H7 (cell line): ENCODE measurements around the gene NCK1. TPM values are rescaled to one million over a fixed set of nuclear protein-coding genes. Genes with fewer than 3 reads are reported as not detected.
A peak's percentile ranks its signal among the peaks of the same experiment; 100 is the strongest.
"Not testable (repeated sequence)": the region's sequence is repeated elsewhere in the genome, so short reads cannot be mapped to it uniquely, and the experiment has no call there.

Experiments used
- DNase-seq: peaks from one replicate; pipeline ENCODE4 v3.0.0; 2012
- H3K27me3 ChIP-seq: 2 replicates; pipeline ENCODE4 v1.6.0; 2011; ENCODE audit warnings: mild to moderate bottlenecking, low read length; ENCODE audit not compliant: control insufficient read depth, insufficient read depth
- H3K36me3 ChIP-seq: replicated peaks from 2 replicates; pipeline ENCODE4 v1.5.1; 2011; ENCODE audit warnings: low read length; ENCODE audit not compliant: control insufficient read depth, insufficient read depth
- H3K4me3 ChIP-seq: 2 replicates; pipeline ENCODE4 v1.5.1; 2011; ENCODE audit warnings: low read depth, mild to moderate bottlenecking, control low read depth, low read length, moderate library complexity; ENCODE audit not compliant: insufficient read depth
- total RNA-seq: library from RNA; depleted of rRNA; stranded (reverse); fragments of >200 nt; shearing (Covaris generic); gene quantifications from 2 replicates; pipeline ENCODE4 v1.2.3, GENCODE V29; 2014

NCK1 gene
- total RNA-seq, 1 experiment from 2014 or later = 19.4 TPM

- Histone ChIP-seq H3K36me3 (no peaks in the 10 kb centered on the region), H3K27me3 (no peaks in the 10 kb centered on the region), H3K4me3 (no peak within 1 kb of the TSS)
- no peak for DNase-seq
These were observed 95.8 kb downstream of the NCK1 start, which contains the start of gene IL20RB for GRCh38 chr3:136957751-136958288. IL20RB (plus strand) TSS chr3:136957983; CDS start chr3:136958114, 131 bp downstream.

- no peak overlapping the region for H3K4me3 ChIP-seq
- no peaks in the 10 kb centered on the region for H3K36me3 ChIP-seq
- no peaks in the 10 kb centered on the region for H3K27me3 ChIP-seq
- DNase-seq = no peak
These were observed 96.9 kb downstream of the NCK1 start for GRCh38 chr3:136958939-136959338.

DNA sequence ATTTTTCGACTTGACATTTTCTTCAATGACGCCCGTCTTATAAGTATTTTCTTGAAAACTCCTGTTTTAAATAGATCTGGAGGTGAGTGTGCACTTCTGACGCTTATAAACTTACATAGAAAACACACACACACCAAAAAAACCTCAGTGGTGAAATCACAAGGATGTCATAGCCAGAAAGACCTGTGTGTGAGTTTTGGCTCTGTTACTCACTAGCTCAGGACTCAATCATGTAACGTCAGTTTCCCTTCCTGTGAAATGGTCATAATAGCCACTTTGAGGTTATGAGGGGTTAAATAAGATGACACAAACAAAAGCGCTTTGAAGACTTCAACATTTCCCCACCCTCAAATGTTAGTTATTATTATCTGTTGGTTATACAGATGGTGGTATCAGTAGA lies 97.6 kb downstream of the NCK1 start:
- DNase-seq = no peak
- Histone ChIP-seq H3K27me3 (no peaks in the 10 kb centered on the region), H3K36me3 (no peaks in the 10 kb centered on the region), H3K4me3 (no peak overlapping the region)

DNA sequence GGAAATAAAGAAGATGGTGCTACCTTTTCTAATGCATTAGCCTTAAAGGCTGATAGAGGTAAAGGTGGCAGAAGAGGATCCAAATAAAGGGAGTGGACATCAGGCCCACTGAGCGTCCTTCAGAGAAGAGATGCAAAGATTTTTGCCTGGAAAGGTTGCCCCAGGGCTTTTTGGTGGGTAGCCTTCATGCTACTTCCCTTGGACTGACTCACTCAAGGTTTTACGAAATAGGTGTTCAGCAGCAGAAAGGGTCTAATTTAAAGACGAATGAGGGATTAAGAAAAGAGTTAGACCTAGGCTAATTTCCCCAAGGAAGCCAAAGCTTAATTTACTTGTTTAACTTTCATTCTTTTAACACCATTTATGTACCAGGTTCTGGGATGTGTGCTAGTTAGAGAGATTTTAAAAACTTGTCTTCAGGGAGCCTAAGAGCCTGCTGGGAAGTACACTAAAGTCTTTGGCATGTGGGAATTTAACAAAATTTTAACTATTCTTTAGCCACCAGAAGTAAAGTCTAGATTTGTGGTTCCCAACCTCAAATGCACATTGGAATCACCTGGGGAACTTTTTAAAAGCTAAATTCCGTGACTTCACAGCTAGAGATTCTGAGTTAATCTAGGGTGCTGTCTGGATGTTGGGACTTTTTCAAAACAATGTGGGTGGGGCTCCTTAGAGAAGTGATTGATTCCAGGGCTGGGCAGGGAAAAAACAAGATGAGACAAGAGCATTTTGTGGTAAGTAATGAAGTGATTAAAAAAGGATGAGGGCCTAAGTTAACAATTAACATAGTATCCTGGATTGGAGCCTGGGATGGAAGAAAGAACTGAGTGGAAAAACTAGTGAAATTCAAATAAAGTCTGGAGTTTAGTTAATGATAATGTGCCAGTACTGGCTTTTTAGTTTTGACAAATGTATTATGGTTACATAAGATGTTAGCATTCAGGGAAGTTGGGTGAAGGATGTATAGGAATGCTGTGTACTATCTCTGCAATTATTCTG lies 99.1 kb downstream of the NCK1 start:
- H3K4me3 ChIP-seq = no peak overlapping the region
- no peak for DNase-seq
- no peaks in the 10 kb centered on the region for H3K36me3 ChIP-seq
- H3K27me3 ChIP-seq = no peaks in the 10 kb centered on the region

GRCh38 chr3:136962927-136963326 lies 100.9 kb downstream of the NCK1 start:
- no peak overlapping the region for H3K4me3 ChIP-seq
- no peaks in the 10 kb centered on the region for H3K36me3 ChIP-seq
- no peaks in the 10 kb centered on the region for H3K27me3 ChIP-seq
- DNase-seq = no peak

- DNase-seq, H3K27me3 ChIP-seq, H3K36me3 ChIP-seq: not testable (repeated sequence)
- H3K4me3 ChIP-seq = peak overlapping the region; percentile 33
These were observed 107.5 kb downstream of the NCK1 start for GRCh38 chr3:136969539-136969938.

DNA sequence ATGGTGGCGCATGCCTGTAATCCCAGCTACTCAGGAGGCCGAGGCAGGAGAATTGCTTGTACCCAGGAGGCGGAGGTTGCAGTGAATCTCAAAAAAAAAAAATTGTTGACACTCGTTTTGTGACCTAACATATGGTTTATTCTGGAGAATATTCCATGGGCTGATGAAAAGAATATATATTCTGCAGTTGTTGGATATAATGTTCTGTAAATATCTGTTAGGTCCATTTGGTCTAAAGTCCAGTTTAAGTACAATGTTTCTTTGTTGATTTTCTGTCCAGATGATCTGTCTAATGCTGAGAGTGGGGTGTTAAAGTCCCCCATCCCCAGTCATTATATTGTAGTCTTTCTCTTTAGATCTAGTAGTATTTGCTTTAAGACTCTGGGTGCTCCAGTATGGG lies 111.3 kb downstream of the NCK1 start:
- no peaks in the 10 kb centered on the region for H3K27me3 ChIP-seq
- H3K4me3 ChIP-seq = no peak overlapping the region
- no peak for DNase-seq
- H3K36me3 ChIP-seq = no peaks in the 10 kb centered on the region

DNA sequence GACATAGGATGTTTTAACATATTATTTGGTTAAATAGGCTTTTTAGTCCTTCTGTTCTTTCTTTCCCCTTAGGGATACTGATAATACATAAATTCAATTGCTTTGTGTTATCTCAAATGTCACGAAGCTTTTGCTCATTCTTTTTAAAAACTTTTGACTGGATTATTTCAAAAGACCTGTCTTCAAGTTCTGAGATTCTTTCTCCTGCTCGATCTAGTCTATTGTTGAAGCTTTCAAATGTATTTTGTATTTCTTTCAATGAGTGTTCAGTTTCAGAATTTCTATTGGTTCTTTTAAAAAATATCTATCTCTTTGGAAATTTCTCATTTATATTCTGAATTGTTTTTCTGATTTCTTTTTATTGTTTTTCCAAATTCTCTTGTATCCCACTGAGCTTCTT lies 112.7 kb downstream of the NCK1 start:
- Histone ChIP-seq H3K4me3 (no peak overlapping the region), H3K27me3 (no peaks in the 10 kb centered on the region)
- no peak for DNase-seq

GRCh38 chr3:136979204-136979603 lies 117.2 kb downstream of the NCK1 start:
- Histone ChIP-seq H3K36me3 (no peaks in the 10 kb centered on the region), H3K27me3 (no peaks in the 10 kb centered on the region), H3K4me3 (no peak overlapping the region)
- DNase-seq = no peak

More for the DNA sequence above, 112.7 kb downstream of the NCK1 start:
- H3K36me3 ChIP-seq = no peaks in the 10 kb centered on the region

DNA sequence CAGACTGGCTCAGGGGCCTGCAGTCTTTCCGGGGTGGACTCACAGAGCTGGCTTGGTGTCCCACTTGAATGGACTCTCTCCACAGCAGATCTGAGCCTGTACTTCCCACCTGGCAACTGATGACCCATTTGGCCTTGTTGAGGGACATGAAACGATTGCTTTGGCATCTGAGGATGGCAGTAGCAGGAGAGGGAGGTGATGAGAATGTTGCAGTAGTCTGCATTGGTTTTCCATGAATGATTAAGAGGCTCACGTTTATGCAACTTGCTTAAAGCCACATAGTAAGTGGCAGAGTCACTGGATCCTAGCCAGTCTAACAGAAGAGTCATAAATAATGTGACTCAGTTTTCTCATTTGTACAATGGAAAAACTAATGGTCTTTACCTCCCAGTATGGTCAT lies 117.7 kb downstream of the NCK1 start:
- no peak for DNase-seq
- H3K27me3 ChIP-seq = no peaks in the 10 kb centered on the region
- no peaks in the 10 kb centered on the region for H3K36me3 ChIP-seq
- no peak overlapping the region for H3K4me3 ChIP-seq

GRCh38 chr3:136982033-136982432 lies 120.0 kb downstream of the NCK1 start:
- no peak overlapping the region for H3K4me3 ChIP-seq
- no peaks in the 10 kb centered on the region for H3K27me3 ChIP-seq
- no peak for DNase-seq
- no peaks in the 10 kb centered on the region for H3K36me3 ChIP-seq

DNA sequence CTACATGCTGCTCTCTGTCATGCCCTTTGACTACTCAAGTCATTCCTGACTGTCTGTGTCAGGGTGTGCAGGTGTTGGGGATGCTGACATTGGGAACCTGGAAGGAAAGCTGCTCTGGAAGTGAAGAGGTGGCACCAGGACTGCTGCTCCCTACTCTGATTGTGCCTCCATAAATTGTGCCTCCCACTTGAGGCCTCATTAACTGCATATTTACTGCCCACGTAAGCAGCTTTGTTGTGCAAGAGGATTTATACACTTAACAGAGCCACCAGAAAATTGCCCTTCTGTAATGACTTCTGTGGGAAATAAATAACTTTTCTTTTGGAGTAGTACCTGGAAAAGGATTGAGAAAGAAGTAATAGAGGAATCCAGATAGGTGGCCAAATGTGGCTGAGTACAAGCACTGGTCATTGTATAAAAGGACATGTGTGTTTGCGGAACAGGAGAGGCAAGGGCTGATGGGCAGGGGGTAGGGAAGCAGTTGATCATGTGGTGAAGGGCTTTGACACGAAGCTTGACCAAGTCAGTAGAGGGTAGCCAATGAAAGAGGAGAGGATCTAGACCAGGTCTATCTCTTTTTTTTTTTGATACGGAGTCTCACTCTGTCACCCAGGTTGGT lies 120.6 kb downstream of the NCK1 start:
- DNase-seq = no peak
- H3K4me3 ChIP-seq = no peak overlapping the region

DNA sequence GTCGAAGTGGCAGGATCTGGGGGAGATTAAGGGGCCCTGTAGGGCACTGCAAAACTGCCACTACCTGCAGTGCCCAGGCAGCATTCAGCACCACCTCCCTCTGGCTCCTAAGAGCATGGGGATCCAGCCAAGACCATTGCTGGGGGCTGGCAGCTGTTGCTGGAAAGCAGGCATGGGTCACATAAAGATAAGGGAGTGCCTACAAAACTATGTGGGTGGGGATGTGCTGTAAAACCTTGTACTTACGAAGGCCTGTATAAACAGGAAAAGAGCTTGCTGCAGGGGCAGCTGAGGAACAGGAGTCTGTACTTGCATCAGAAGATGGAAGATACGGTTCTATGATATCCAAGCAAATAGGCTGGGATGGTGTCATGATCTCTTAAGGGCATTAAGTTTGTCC lies 122.8 kb downstream of the NCK1 start:
- DNase-seq = no peak
- Histone ChIP-seq H3K4me3 (no peak overlapping the region), H3K27me3 (no peaks in the 10 kb centered on the region), H3K36me3 (no peaks in the 10 kb centered on the region)

More for the DNA sequence above, 120.6 kb downstream of the NCK1 start:
- Histone ChIP-seq H3K27me3 (no peaks in the 10 kb centered on the region), H3K36me3 (no peaks in the 10 kb centered on the region)

DNA sequence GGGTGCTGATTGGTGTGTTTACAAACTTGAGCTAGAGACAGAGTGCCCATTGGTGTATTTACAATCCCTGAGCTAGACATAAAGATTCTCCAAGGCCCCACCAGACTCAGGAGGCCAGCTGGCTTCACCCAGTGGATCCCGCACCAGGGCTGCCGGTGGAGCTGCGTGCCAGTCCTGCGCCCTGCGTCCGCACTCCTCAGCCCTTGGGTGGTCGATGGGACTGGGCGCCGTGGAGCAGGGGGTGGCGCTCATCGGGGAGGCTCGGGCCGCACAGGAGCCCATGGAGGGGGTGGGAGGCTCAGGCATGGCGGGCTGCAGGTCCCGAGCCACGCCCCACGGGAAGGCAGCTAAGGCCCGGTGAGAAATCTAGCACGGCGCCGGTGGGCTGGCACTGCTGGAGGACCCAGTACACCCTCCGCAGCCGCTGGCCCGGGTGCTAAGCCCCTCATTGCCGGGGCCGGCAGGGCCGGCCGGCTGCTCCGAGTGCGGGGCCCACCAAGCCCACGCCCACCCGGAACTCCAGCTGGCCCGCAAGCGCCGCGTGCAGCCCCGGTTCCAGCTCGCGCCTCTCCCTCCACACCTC lies 125.5 kb downstream of the NCK1 start:
- DNase-seq, H3K36me3 ChIP-seq, H3K27me3 ChIP-seq, H3K4me3 ChIP-seq: not testable (repeated sequence)
